CD4-positive, alpha-beta T cell treated with Interleukin-21 for 1 hour (primary cell): ENCODE measurements around the gene FKBP7.
"Not testable (repeated sequence)": the region's sequence is repeated elsewhere in the genome, so short reads cannot be mapped to it uniquely, and the experiment has no call there.

Experiments used
- DNase-seq: peaks from one replicate; pipeline ENCODE4 v3.0.0-alpha.2; 2020

The FKBP7 gene

DNA sequence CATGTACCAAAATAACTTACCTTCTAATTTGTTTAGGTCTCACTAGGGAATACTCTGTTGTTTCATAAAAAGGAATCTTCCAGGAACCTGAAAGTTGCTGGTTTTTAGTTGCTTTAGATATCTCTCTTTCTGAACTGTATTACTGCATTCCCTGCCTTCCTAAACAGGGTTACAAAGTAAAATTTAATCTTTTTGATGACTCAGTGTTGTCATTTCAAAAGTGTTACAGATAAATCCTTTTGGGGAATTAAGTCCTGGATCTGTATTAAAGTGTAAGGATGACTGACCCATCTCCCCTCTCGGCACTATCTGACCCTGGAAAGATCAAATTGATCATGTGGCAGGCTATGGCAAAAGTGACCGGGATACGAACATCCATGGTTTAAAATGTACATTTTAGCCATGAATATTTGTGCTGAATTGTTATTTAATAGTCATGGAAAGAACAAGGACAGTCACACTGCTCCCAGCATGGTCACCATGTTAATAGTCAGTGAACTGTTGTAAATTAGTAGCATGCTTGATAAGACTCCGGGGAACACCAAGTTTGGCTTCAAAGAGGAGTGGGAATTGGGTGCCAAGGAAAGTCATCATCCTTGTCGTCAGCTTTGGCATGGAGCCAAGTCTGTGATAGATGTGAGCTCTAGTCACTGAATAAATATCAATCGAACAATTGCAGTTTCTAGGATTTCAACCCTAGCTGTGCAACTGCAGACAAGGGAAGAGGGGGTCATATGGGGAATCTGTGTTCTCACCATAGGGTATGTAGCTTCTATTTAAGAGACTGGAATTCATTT, 6.0 kb upstream of the FKBP7 start:
- DNase-seq = no peak

DNA sequence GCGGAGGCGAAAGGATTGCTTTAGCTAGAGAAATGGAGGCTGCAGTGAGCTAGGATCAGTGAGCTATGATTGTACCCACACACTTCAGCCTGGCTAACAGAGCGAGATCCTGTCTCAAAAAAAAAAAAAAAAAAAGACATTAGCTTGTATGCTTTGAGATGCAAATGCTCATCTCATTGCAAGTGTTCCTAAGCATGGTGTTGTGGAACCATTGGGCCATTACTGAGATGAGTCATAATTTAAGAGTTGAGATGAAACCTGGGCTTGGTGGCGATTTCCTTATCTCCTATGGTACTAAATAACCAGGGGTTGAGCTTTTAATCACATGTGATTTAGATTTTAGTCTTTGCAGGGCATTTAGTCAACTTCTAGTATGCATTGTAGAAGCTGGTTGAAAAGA, 4.0 kb upstream of the FKBP7 start:
- no peak for DNase-seq

DNA sequence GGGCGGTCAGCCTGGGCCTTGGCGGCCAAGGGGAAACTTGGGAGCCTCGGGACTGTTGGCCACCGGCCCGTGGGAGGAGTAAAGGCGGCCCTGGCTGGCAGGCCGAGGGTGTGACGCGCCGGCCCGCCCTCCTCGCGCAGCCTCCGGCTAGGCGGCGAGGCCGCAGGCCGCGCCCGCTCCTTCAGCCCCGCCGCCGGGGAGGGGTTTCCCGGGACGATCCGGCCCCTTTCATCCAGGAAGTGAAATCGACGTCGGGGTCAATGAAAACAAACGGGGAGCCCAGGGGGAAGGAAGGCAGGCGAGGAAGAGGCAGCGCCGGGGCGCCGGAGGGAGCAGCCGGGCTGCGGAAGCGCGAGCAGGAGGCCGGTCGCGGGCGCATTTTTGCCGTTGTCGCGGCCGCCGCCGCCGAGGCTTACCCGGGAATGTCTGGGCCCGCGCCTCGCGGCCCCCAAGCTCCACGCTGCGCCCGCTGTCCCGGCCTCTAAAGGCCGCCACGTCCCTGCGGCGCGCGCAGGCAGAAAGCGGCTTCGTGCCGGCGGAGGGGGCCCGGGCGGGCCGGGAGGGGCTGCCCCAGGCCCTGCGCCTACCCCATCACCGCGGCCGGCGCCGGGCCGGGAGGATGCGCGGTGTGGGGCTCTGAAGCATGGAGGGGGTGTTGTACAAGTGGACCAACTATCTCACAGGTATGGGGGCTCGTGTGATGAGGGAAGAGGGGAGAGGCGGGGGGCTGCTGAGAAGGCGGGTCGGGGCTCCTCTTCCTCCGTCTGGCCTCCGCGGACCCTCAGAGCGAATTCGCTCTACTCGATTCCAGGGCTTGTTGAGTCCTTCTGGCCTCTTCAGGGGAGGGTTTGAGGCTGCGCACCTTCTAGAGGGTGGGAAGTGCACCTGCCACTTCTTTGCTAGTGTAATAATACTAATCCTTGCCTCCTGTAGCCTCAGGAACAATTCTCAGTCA, 2.1 kb upstream of the FKBP7 start, which contains the start of gene PLEKHA3:
Gene PLEKHA3 (plus strand): TSS at position 231 of the 955 bp plus-strand sequence. CDS start 413 bp downstream, at position 644.
- DNase-seq = peak; percentile 85

DNA sequence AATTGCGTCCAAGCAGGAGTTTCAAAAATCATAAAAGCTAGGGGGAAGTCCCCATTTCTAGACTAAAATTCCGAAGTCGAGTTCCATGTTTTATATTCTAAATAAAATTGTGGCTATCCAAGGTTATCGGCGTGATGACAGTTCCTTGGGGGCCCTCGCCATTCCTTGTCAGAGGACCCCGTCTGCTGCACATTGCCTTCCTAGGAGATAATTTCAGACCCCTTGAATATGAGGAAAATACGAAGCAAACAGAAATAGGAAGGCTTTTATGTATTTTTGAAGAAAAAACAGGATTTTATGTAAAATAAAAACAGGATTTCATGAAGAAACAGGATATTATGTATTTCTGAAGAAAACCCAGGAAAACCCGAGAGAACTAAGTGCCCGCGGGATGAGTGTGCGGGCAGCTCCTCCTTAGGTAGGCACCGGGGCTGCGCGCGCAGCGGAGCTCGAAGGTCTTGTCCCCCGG, 1.4 kb upstream of the FKBP7 start:
- no peak for DNase-seq

DNA sequence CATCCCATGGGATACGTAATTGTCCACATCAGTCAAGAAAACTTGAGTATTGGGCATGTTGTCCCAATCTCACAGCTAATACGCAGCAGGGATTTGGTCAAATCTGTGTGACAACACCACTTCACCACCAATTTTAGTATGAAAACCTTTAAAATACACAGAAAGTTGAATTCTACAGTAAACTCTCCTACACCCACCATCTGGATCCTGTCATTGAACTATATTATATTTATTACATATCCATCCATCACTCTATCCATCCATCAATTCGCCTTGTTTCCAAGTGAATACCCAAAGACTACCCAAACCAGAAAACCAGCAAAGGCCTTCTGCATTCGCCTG, 846 bp upstream of the FKBP7 start:
- DNase-seq = no peak

DNA sequence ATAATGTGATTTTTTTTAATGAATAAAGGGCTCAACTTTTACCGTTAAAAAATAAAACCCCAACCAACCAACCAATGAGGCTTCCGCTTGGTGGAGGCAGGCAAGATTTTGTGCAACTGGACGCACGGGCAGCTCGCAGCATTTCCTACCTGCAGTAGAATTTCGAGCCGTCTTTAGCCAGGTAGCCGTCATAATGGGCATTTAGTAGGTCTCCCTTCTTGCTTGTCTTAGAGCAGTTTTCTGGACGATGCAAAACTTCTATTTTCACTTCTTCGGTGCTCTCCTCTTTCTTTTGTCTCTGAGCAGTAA, 316 bp downstream of the FKBP7 start:
- no peak for DNase-seq

DNA sequence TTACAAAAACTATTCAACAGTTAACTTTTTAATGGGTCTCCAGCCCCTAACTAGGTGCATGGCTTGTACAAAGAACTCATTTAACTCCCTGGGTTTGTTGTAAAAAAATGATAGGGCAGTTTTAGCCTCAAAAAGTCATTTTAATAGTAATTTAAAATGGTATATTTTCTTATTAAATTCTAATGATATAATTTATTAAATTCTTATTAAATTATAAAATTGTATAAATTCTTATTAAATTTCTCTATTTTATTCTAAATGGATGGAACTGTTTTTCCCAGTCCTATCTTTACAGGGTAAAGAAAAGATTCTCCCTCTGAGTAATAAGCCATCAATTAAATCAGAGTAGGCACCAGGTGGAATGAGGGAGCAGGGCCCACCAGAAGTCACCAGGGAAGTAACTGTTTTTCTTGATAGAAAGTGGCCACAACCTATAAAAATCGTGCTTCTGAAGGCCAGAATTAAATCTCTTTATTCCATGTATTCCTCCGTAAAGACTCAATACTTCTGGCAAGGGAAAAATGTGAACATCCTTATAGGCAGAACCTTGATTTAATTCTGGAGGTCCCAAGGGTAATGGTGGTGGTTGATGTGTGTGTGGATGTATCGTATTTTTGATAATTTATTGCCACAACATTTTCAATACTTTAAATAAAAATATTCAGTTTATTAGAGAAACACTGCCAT, 814 bp downstream of the FKBP7 start:
- DNase-seq = no peak

DNA sequence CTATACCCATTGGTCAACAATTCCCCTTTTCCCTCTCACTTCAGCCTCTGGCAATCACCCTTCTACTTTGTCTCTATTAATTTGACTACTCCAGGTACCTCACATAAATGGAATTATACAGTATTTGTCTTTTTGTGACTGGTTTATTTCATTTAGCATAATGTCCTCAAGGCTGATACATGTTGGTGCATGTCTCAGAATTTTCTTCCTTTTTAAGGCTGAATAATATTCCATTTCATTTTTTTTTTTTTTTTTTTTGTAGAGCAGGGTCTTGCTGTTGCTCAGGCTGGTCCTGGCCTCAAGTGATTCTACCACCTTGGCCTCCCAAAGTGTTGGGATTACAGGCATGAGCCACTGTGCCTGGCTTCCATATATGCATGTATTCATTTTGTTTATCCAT, 1.9 kb downstream of the FKBP7 start:
- DNase-seq = no peak

DNA sequence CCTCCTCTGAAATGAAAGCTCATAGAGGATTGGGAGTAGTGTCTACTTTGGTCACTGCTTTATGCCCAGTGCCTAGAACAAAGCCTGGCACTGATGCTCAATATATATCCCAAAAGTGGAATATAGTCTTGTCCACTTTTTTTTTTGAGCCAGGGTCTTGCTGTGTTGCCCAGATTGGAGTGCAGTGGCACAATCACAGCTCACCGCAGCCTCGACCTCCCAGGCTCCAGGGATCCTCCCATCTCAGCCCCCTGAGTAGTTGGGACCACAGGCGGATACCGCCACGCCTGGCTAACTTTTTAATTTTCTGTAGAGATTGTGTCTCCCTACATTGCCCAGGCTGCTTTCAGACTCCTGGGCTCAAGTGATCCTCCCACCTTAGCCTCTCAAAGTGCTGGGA, 3.8 kb downstream of the FKBP7 start:
- DNase-seq = no peak

DNA sequence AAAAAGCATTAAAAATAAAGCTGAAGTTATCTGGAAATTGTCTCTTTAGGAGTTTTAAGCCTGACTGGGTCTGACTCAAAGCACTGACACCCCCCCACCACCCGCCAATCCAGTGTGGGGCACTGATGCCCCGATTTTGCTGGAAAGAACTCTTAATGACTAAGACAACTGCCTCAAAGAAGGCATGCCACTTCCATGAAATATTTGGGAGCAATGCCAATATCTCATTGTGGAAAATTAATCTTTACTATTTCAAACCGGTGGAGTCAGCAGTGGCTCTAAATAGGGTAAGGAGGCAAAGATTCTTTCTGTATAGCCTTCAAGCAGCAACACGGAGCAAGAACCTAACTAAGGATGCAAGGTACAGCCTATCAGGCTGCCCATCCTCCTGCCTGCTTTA, 4.5 kb downstream of the FKBP7 start:
- DNase-seq = no peak

DNA sequence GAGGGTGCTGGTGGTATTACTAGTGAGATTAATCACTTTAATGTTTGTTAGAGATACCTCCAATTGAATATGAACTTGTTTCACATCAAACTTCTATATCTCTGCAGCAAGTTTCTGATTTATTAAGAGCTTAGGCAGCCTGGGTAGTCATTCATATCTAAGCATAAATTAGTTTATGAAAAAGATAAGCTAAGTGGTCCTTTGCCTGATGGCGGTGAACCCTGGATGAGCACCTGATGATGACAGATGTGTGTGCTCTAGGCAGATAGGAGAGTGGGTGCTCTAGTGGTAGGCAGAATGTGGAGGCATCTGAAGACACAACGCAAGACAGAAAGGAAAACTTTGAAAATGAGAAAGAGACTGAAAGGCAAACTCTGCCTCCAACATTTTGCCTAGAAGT, 5.0 kb downstream of the FKBP7 start:
- DNase-seq = no peak

DNA sequence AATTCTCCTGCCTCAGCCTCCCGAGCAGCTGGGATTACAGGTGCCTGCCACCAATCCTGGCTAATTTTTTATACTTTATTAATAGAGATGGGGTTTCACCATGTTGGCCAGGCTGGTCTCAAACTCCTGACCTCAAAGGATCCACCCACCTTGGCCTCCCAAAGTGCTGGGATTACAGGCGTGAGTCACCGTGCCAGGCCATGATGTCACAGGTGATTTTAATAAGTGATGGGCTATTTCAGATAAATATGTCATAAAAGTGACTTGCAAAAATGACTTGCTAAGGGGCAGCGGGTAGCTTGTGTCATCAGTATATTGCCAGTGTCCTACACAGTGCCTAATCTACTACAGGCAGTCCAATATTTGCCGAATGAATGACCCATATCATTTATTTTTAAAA, 7.1 kb downstream of the FKBP7 start:
- DNase-seq = not testable (repeated sequence)

DNA sequence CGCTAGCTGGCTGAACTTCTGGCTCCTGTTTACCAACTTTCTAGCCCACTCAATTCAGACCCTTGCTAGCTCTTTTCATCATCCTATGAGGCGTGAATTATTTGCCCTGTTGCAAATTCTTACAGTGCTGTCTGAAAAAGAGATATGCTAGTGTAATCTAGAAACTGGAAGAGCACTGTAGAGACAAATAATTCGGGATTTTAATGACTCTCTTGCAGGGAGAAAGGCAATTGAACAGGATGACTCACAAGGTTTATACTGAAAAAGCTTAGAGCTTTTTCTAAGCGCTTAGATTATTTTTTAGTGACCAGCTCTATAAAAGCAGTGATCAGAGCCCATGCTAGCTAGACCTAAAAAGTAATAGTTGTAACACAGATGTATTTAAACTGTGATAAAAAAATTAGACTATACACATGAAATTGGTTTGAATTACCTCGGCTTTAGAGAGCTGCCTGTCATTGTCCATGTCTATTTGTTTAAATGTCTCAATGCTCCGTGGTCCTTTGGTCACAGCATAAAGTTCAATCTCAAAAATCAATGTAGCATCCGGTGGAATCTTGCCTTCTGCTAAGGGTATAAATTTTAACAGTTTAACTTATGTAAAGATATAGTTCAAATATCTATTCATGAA, 9.1 kb downstream of the FKBP7 start:
- no peak for DNase-seq

DNA sequence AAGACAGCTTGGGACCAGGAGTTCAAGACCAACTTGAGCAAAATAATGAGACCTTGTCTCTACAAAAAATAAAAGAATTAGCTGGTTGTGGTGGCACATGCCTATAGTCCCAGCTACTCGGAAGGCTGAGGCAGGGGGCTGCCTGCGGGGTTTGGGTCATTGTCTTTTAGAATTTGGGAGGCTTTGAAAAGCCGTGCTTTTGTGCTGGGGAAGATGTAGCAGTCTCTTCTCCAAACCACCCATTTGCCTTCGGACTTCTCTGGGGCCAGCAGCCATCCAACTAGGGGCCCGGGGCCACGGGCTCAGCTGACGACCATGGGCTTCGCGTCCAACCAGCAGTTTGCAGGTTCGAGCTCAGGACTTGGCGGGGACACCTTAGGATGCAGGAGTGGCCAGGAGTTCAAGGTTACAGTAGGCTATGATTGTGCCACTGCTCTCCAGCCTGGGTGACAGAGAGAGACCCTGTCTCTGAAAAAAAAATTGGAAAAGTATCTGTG, 21.0 kb downstream of the FKBP7 start:
- no peak for DNase-seq

DNA sequence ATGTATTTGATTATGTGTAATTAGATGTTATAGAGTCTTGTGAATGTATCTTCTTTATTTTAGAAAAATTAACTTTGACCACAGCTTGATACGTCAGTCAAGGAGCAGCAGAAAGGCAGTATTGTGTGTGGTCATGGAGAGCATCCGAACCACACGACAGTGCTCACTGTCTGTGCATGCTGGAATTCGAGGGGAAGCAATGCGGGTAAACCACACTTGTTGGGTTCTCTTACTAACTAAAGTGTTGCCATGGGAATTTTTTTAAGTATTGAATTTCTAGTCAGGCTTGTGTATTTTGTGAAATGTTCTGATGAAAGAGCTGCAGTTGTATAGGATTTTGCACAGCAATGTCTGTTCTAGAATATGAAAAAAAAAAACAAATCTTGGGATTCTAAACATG, 22.5 kb downstream of the FKBP7 start:
- DNase-seq = no peak

DNA sequence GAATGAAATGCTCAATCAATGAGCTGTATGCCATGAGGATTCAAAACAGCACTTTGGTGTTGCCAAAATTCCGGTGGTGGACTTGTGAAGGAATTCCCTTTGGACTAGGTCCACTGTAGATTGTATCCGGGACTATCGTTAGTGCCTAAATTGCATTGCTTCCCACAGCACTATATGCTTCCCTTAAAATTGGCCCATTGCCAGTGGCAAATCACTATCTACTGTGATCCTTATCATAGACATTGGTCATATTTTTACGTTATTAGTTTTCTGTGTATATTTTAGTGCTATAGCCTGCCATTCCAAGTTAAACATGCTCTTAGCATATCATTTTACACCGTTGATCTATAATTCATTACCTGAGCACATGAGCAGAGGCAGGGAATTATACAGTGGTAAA, 25.5 kb downstream of the FKBP7 start:
- no peak for DNase-seq

DNA sequence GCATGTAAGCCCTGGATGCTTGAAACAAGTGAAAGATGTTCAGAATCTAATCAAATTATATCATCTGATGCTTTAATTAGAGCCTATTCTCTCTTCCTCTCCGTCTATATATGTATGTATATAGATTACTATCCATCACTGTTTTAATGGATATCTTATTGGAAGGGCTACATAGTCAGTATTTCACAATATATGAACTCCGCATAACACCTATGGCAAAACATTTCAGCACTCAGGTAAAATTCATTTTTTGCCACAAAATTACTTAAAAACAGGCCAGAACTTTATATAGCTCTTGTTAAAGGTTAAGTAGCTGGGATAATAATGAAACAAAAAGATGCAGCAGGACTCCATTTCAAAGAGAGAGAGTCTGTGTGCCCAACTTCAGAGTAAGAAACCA, 26.1 kb downstream of the FKBP7 start:
- no peak for DNase-seq

DNA sequence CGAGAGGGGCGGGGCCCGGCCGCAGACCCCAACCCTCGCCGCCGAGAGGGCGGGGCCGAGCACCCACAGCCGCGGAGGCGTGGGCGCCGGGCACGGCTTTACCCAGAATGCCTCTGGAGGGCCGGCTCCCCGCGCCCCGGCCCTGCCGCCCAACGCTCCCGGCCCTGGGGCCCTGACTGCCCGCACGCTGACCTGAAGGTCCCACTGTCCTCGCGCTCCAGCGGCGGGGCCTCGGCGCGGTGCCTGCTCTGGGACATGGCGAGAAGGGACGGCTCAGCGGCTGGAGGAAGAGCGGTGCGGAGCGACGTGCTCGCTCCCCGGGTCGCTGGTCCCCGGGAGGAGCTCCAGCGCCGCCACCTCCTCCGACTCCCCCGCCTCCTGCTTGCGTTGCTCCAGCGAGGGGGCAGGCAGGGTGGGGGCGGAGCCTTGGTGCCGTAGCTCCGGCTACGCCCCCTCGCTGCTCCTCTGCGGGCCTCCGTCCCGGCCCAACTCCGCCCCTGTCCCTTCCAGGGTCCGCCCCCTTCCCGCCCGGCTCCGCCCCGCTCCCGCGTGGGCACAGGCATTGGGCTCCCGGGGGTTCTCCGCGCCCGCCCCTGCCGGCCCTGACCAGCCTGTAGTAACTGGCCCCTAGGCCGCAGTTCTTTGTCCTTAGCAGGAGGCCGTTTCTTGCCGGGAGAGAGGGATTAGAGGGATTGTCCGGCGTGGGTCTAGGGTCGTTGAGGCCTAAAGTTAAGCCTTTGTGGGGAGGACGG, 27.4 kb downstream of the FKBP7 start, which contains the start of the genes PJVK and PRKRA:
Gene PJVK (plus strand): TSS at position 605 of the 752 bp plus-strand sequence. CDS start 2,032 bp downstream, outside the sequence.
Gene PRKRA (minus strand): TSS at position 402 of the 752 bp plus-strand sequence. CDS start 145 bp downstream, at position 257.
- peak; percentile 95 for DNase-seq

DNA sequence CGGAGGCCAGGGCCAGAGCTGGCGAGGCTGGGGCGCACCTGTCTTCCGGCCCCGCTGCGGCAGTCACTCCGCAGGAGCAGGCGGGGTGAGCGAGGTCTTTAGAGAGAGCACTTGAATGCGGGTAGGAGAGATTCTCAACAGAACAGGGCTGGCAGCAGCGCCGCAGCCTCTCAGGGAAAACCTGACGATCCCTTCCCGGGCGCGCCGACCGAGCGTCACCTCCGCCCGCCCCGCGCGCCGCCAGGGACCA, 28.0 kb downstream of the FKBP7 start:
- no peak for DNase-seq

DNA sequence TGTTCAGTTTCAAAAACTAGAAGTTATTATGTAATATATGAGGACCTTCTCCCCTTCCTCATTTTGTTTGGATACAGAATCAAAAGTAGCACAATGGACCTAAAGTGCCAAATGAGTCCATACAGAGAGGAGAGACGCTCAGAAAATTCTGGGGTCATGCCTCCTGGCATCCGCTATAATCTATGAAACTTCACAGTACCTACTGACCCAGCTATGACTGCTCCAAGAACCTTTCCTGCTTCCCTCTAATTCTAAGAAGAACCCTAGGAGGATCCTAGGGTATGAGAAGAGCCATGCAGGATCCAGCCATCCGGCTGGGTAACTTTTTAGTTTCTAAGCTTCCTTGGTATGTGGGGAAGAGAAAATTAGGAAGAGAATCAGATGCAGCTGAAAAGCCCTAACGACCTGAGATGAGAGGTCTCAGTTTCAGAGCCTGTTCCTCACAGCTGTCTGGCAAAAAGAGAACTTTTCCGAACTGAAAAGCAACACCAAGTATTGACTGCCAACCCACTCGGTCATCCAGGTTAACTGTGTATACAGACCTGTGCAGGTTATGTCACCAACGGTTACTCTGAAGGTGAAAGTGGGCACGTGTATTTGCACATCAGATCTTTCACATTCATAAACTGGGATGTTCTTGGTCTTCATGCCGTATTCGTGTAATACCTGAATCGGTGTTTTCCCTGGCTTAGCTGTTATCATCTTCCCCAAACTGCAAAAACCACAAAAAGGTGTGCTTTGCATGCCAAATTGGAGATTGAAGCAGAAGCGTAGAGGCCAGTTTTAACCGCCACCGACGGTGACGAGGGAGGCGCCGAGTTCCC, 28.5 kb downstream of the FKBP7 start:
- DNase-seq = peak; percentile 83
